ENCODE measurements around the gene MED16. TPM values are rescaled to one million over a fixed set of nuclear protein-coding genes. Genes with fewer than 3 reads are reported as not detected.

Gene MED16
- total and polyA plus RNA-seq, 2 of the 13 experiments (the other 11 are each of a cell fraction or from before 2014, with no cell fraction given) = 13.3 to 14.8 TPM

DNA sequence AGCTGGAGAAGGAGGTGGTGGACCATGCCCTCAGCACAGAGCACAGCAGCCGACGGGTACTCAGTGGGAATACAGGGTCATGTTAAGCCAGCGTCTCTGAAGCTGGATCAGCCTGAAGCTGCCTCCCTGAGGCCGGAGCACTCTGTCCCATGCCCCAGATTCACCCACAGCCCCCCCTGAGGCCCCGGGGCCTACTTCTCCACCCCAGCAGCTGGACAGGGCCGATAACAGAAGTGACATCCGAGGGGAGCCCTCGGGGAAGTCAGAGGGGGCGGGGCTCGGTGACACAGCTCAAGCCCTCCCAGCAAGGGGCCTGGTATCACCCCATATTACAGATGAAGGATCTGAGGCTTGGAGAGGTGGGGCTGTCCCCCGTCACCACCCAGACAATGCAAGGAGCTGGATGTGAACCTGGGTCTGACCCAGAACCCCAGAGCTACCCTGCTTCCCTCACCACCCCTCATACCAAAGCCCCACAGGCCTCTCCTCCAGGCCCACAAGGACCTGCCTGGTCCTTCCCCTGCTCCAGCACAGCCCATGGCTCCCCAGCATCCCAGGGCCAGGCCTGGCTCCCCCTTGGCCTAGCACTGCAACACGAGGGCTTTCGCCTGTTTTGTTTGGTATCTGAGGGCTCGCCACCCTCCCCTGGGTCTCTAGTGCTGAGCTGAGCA, 14.3 kb upstream of the MED16 start:
- DNase-seq (ENCODE audit: low spot score) (no peak), ATAC-seq (no peak), FAIRE-seq (no peak)
- no TSS peak for BruUV-seq (replicated peaks)
- no peaks in the 10 kb centered on the region; the same call in 1 of the 2 replicates for H4K20me1 ChIP-seq (ENCODE audit: insufficient read depth, low read length)
- no peak overlapping the region for H3K9ac ChIP-seq (ENCODE audit: insufficient read depth, low read depth, low read length)
- intact Hi-C loops (cut with micrococcal nuclease; ENCODE audit: unreplicated experiment) = no loop called here
- ChIA-PET CTCF (ENCODE audit: low intra/inter-chr PET ratio, low total read pairs) (no interaction called here), POLR2A (interaction anchor here (1.0 to 1.5 kb wide), 2 partner anchors 18 to 28 kb away, joined by 3 read pairs; no protein-coding TSS in a partner anchor)
- no peak for TF ChIP-seq ZBTB8A (CRISPR knock-in tag; IDR thresholded peaks at IDR 0.05; ENCODE audit: borderline replicate concordance, low read depth)
- no peak for TF ChIP-seq POLR2AphosphoS2 (IDR thresholded peaks at IDR 0.05; ENCODE audit: low read depth, low read length)
- TF ChIP-seq ZC3H4 (CRISPR knock-in tag; IDR thresholded peaks at IDR 0.05; ENCODE audit: borderline replicate concordance) = no peak
- no peak for TF ChIP-seq ZBTB21 (CRISPR knock-in tag; IDR thresholded peaks at IDR 0.05)
- TF ChIP-seq ZBTB42 (CRISPR knock-in tag; IDR thresholded peaks at IDR 0.05) = no peak
- TF ChIP-seq ZNF12 (CRISPR knock-in tag; IDR thresholded peaks at IDR 0.05) = no peak
- TF ChIP-seq JUNB (CRISPR knock-in tag; IDR thresholded peaks at IDR 0.05; ENCODE audit: borderline replicate concordance) = no peak
- TF ChIP-seq ZNF30 (CRISPR knock-in tag; IDR thresholded peaks at IDR 0.05) = no peak
- TF ChIP-seq BRD4 (CRISPR knock-in tag; IDR thresholded peaks at IDR 0.05) = no peak
- no peak for TF ChIP-seq GZF1 (CRISPR knock-in tag; IDR thresholded peaks at IDR 0.05)
- TF ChIP-seq JARID2 (CRISPR knock-in tag; IDR thresholded peaks at IDR 0.05; ENCODE audit: insufficient replicate concordance) = no peak
- no peak for TF ChIP-seq ZFP1 (CRISPR knock-in tag; IDR thresholded peaks at IDR 0.05)
- TF ChIP-seq ZNF709 (CRISPR knock-in tag; IDR thresholded peaks at IDR 0.05) = no peak
- no peak for TF ChIP-seq ADNP (CRISPR knock-in tag; IDR thresholded peaks at IDR 0.05)
- TF ChIP-seq NCOA5 (CRISPR knock-in tag; IDR thresholded peaks at IDR 0.05) = no peak
- TF ChIP-seq EED (CRISPR knock-in tag; IDR thresholded peaks at IDR 0.05) = no peak
- no peak for TF ChIP-seq SMARCC2 (IDR thresholded peaks at IDR 0.05)
- no peak for TF ChIP-seq HOXA3 (CRISPR knock-in tag; IDR thresholded peaks at IDR 0.05)
- no peaks in the 10 kb centered on the region for H3K27me3 ChIP-seq (ENCODE audit: control insufficient read depth in 1 of 2, insufficient read depth in 2 of 2, low read length in 2 of 2)
- no peak overlapping the region for H3K4me2 ChIP-seq (ENCODE audit: low read depth, low read length)
- H3K9me3 ChIP-seq (ENCODE audit: low read length) = no peaks in the 10 kb centered on the region
- no peak overlapping the region for H3K27ac ChIP-seq (ENCODE audit: extremely low read length, insufficient read depth, low read length)
- peaks cover 14% of the 10 kb centered on the region for H3K79me2 ChIP-seq (ENCODE audit: insufficient read depth, low read length)
- 97% methylated on average over 10 of the region's 14 CpGs for WGBS (ENCODE audit: low lambda C conversion rate)
- in situ Hi-C loops (cut with HindIII; ENCODE audit: extremely low pct_ligation_motif_present, low pct_unique_long_range_greater_than_20kb) = no loop called here
- H3K4me1 ChIP-seq (ENCODE audit: insufficient read depth, low read length) = peaks cover 19% of the 10 kb centered on the region
- H2AFZ ChIP-seq (ENCODE audit: low read length) = no peak overlapping the region
- H3K36me3 ChIP-seq (replicated peaks in 1 of 2; ENCODE audit: control insufficient read depth in 1 of 2, insufficient read depth in 2 of 2, low read length in 2 of 2) = 0 out of 5 replicates have a peak, but pooled peaks cover 0 to 2% of the 10 kb centered on the region in 2 experiments
- H3K4me3 ChIP-seq (replicated peaks in 1 of 3; ENCODE audit: insufficient read depth in 1 of 3, low read depth in 2 of 3, low read length in 3 of 3) = no peak overlapping the region
